Measurements from ENCODE around the gene YAF2. TPM values are rescaled to one million over a fixed set of nuclear protein-coding genes. Genes with fewer than 3 reads are reported as not detected.
"Not testable (repeated sequence)": the region's sequence is repeated elsewhere in the genome, so short reads cannot be mapped to it uniquely, and the experiment has no call there.

The YAF2 gene
- total RNA-seq, 1 experiment from 2014 or later: 18.6 TPM

DNA sequence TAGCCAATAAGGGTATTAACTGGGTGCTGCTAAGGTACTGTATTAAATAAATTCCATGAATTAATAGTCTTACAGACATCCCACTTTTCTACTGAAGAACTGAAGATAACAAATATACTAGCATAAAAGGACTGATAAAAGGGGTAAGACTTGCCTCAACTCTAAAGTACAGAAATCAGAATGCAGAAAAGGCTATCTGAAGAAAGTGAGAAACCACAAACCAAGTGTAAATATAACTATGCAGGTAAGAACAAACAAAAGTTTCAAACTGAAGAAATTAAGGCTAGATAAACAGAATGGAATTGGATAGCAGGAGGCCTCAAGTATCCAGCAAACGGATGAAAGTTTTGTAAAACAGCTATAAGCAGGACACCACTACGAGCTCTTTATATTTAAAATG lies 29.5 kb downstream of the YAF2 start:
- in situ Hi-C loops (cut with HindIII; ENCODE audit: low sequenced_read_pairs): no loop called here

DNA sequence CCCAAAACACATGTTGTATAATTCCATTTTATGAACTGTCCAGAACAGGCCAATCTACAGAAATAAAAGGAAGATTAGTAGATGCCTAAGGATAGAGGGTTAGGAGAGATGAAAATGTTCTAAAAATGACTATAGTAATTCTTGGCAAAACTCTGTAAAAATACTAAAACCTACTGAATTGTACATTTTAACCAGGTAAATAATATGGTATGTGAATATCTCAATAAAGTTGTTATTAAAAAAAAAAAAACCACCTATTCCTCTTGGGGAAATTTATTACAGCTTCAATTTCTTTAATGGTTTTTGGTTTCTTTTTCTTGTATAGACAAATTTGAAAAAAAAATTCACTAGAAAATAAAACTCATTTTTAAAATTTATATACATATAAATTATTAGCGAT lies 33.2 kb downstream of the YAF2 start:
- no peak for DNase-seq (ENCODE audit: low spot score)

More for the DNA sequence above, 29.5 kb downstream of the YAF2 start:
- DNase-seq (ENCODE audit: low spot score): no peak

DNA sequence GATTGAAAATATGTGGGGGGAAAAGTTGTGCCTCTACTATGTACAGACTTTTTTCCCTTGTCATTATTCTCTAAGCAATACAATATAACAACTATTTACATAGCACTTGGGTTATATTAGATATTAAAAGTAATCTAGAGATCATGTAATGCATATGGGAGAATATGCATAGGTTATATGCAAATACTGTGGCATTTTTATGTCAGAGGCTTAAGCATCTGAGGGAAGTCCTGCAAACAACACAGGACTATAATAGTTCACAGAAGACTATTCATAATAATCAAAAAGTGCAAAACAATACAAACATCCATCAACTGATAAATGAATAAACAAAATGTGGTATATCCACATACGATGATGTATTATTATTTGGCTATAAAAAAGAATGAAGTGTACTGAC lies 33.7 kb downstream of the YAF2 start:
- DNase-seq (ENCODE audit: low spot score): no peak
- in situ Hi-C loops (cut with HindIII; ENCODE audit: low sequenced_read_pairs): no loop called here

More for the DNA sequence above, 33.2 kb downstream of the YAF2 start:
- in situ Hi-C loops (cut with HindIII; ENCODE audit: low sequenced_read_pairs): no loop called here

DNA sequence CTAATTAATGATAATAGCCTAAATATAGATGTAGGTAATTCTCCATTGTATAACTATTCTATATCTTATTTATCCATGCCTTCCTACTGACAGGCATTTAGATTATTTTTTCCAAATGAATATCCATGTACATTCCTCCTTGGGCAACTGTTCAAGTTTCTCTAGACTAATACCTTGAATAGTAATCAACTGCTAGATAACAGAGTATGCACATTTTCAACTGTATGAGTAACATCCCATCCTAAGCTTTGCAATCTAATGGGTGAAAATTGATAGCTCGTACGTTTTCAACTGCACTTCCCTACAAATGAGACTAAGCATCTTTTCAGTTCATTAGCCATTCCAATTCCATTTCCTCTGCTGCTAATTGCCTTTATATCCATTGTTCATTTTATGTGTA lies 37.0 kb downstream of the YAF2 start:
- no peak for DNase-seq (ENCODE audit: low spot score)
- in situ Hi-C loops (cut with HindIII; ENCODE audit: low sequenced_read_pairs): no loop called here

DNA sequence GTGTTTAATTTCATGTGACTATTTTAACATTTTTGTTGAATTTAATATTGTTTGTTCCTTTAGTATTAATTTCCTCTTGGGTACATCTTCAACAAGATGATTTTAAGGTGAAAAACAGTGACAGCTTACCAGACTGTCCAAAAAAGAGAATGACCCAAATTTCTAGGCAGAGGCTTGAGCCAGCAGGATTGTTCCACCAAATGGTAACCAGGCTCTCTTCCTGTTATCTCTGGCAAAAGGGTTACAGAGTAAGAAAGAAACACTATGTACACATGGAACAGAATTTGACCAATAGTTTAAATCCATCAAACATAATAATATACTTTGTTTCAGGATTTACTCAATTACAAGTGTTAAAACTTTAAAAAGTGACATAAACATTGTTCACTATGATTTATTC lies 39.0 kb downstream of the YAF2 start:
- DNase-seq (ENCODE audit: low spot score): peak; percentile 96
- in situ Hi-C loops (cut with HindIII; ENCODE audit: low sequenced_read_pairs): no loop called here

DNA sequence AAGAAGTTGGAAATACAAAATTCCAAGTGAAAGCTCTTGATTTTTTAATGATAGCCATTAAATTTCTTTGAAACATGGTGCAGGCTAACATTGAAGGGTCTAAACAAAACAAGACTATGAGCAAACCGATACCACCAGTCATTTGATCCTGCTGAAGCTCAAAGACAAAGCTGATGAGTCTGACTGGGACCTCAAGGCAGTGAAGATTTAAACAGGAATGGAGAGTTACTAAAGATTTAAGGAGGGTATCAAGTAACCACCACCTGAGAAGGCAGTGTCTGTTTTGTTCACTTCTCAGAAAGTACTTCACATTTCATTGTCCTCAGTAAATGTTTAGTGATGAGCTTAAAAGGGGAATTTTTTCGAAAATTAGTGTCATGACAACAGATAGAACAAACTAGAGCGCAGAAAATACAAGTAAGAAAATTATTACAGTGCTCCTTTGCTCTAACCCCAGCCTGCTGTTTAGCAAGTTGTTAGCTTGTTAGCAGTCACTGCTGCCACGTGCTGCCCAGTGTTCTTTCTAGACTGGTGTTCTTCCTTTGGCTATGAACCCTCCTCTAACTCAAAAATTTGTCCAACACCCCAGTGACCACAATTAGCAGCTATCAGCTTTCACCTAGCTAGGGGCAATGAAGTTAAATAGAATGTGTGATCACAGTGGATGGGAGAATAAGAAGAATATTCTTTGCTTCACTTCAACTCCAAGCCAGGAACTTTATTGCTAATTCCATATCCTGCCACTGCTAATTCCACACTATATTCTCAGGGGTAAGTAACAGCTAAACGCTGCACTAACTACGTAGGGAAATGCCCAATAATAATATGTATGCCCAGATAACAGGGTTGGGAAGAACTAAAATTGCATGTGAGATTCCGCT lies 41.1 kb downstream of the YAF2 start:
- no peak for DNase-seq (ENCODE audit: low spot score)
- in situ Hi-C loops (cut with HindIII; ENCODE audit: low sequenced_read_pairs): no loop called here

DNA sequence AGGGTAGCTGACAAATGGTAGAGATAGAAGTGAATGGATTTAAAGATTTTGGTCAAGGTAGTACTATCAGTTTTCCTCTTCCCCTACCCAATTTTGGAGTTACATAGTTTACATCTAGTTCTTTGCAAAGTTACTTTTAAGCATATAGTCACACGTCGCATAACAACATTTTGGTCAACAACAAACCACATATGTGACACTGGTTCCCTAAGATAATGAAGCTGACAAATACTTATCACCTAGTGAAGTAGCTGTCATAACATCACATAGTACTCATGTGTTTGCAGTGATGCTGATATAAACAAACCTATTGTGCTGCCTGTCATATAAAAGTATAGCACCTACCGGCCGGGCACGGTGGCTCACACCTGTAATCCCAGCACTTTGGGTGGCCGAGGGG lies 45.4 kb downstream of the YAF2 start:
- no peak for DNase-seq (ENCODE audit: low spot score)
- in situ Hi-C loops (cut with HindIII; ENCODE audit: low sequenced_read_pairs): no loop called here

DNA sequence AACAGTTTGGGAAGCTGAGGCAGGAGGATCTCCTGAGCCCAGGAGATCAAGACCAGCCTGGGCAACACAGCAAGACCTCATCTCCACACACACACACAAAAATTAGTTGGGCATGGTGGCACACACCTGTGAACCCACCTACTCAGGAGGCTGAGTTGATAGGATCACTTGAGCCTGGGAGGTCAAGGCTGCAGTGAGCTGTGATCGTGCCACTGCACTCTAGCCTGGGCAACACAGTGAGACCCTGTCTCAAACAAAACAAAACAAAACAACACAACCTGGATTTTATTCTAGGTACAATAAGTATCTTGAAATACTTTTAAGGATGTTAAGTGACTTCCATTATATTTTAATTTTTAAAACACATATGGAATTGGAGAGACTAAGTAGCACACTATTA lies 45.8 kb downstream of the YAF2 start:
- in situ Hi-C loops (cut with HindIII; ENCODE audit: low sequenced_read_pairs): no loop called here
- no peak for DNase-seq (ENCODE audit: low spot score)

DNA sequence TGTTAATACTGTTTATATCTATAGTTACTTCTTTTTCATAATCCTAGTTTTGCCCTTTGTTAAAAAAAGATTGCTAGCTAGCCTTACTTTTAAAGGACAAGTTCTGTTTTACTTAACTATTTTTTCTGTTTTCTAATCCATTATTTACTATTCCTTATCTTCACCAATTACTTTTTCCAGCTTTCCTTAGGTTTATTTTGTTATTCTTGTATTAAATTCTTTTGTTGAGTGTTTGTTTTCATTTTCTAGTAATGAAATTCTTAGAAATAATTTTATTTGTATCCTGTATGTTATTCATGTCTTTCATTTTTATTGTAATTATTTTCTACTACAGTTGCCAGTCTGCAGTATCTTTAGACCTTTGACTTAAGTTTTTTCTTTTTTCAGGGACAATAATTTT lies 47.7 kb downstream of the YAF2 start:
- DNase-seq (ENCODE audit: low spot score): no peak
- in situ Hi-C loops (cut with HindIII; ENCODE audit: low sequenced_read_pairs): no loop called here

DNA sequence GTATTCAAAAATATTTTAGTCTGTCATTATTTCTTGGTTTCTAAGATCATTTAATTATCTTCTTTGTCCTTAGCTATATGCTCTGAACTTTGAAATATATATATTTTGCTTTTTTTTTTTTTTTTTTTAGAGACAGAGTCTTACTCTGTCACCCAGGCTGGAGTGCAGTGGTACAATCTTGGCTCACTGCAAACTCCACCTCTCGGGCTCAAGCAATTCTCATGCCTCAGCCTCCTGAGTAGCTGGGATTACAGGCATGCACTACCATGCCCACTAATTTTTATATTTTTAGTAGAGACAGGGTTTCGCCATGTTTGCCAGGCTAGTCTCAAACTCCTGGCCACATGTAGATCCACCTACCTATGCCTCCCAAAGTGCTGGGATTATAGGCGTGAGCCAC lies 49.8 kb downstream of the YAF2 start:
- in situ Hi-C loops (cut with HindIII; ENCODE audit: low sequenced_read_pairs); DNase-seq (ENCODE audit: low spot score): not testable (repeated sequence)

DNA sequence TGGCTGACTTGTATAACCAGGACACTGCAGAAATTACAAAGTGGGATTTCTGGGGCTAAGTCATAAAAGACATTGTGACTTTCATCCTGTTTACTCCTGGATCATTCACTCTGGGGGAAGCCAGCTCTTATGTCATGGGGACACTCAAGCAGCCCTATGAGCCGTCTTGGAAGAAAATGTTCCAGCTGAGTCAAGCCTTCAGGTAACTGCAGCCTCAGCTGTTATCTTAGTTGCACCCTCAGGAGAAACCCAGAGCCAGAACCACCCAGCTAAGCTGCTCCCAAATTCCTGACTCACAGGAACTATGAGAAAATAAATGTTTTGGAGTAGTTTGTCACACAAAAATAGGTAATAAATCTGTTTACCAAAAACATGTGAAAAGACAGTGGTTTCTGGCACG lies 50.2 kb downstream of the YAF2 start:
- in situ Hi-C loops (cut with HindIII; ENCODE audit: low sequenced_read_pairs): no loop called here

DNA sequence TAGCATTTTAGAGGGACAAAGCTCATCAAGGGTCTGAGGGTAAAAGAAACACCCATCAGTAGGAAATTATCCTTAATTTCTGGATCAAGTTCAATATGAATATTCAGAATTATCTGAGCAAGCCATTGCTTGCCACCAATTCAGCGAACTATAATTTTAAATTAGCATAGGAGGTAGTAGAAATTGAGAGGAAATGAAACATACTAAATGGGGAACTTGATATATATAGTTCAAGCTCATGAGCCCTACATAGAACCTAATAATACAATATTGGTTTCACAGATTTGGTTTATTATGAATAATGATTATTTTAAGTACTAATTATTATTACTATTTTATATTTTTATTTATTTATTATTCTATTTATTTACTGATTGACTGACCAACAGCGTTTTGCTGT lies 51.3 kb downstream of the YAF2 start:
- in situ Hi-C loops (cut with HindIII; ENCODE audit: low sequenced_read_pairs): no loop called here
- no peak for DNase-seq (ENCODE audit: low spot score)

More for the DNA sequence above, 50.2 kb downstream of the YAF2 start:
- no peak for DNase-seq (ENCODE audit: low spot score)

DNA sequence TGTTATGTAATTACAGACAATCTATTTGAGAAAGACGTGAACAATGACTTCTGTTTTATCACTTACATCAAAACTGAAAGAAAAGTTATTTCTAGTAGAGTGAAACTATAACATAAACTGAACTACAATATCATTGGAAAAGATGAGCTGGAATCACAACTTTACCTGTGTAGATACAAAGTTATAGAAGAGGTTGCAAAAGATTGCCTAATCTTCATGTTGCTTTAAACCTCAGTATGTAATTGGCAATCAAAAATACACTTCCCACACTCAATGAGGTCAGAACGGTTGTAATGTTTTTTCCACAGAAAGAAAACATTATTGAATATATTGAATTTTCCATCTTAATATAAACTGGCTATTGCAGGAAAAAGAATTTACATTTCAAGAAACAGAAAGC lies 55.7 kb downstream of the YAF2 start:
- DNase-seq (ENCODE audit: low spot score): no peak
- in situ Hi-C loops (cut with HindIII; ENCODE audit: low sequenced_read_pairs): no loop called here

DNA sequence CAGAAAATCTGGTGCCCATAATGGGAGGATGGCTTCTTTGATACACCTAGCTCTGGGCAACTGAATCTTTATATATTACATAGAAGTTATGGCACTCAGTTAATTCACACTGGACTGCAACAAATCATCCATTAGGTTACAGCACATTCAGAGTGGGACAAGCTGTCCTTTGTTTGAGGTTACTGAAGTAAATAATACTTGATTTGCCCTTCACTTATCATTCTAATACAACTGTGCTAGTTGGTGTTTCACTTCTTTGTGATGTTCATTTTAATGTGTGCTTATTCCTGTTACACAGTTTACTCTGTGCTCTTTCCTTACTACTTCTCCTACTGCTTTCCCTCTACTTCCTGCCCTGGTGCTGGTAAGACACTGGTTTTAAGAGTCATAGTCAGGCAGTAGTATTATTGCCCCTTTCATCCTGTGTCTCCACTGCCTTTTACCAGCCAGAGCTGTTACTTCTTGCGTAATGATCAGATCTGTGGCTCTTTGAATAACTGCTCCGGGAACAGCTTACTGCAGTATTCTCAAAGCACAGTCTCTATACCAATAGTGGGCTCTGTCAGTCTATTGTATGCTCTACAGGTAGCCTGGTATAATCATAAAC lies 57.0 kb downstream of the YAF2 start:
- in situ Hi-C loops (cut with HindIII; ENCODE audit: low sequenced_read_pairs): no loop called here

DNA sequence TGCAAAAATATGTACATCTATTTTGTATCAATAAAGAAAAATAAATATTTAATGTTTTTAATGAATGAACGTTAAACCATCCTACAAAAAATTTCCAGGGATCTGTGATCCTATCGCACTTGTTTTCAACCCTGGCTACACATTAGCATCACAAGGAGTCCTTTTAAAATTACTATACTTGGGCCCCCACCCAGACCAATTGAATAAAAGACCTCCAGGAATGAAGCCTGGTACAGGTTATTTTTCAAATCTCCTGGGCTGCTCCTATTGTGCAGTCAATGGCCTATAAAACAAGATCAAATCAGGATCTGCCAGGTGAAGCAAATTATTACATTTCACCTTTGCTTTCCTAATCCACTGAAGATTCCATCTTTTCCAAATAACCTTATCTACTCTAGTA lies 59.9 kb downstream of the YAF2 start:
- in situ Hi-C loops (cut with HindIII; ENCODE audit: low sequenced_read_pairs): no loop called here
- DNase-seq (ENCODE audit: low spot score): no peak

More for the DNA sequence above, 57.0 kb downstream of the YAF2 start:
- DNase-seq (ENCODE audit: low spot score): no peak

DNA sequence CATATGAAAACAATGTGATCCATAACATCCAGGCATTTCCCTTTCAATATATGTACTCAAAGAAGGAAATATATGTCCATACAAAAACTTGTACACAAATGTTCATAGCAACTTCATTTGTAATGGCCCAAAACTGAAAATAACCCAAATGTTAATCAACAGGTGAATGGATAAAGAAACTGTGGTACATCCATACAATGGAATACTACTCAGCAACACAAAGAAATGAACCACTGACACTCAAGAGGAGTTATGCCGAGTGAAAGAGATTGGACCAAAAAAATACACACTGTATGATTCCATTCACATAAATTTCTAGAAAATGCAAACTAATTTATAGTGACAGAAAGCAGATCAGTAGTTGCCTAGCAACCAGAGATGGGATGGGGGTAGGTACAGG lies 63.1 kb downstream of the YAF2 start:
- in situ Hi-C loops (cut with HindIII; ENCODE audit: low sequenced_read_pairs): no loop called here
- DNase-seq (ENCODE audit: low spot score): no peak

DNA sequence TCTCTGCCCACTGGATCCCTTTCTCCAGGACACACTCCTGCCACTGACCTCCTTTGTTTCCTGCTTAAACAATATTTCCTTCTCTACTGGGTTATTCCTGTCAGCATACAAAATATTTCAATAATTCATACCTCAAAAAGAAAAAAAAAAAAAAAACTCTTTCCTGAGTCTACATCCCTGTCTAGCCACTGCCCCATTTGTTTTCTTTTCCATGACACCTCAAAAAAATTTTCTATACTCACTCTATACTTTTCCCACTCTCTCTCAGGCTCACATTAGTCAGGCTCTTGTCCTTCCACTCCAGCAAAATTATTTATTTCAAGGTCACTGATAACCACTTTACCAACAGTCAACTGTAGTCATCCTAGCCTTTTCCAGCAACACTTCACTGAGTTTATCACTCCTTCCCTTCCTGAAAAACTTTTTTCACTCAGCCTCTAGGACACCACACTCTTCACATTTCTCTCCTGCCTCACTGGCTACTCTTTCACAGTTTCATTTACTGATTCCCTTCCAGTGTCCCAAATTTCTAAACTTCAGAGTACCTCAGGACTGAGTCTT lies 64.0 kb downstream of the YAF2 start:
- DNase-seq (ENCODE audit: low spot score): no peak
- in situ Hi-C loops (cut with HindIII; ENCODE audit: low sequenced_read_pairs): no loop called here

DNA sequence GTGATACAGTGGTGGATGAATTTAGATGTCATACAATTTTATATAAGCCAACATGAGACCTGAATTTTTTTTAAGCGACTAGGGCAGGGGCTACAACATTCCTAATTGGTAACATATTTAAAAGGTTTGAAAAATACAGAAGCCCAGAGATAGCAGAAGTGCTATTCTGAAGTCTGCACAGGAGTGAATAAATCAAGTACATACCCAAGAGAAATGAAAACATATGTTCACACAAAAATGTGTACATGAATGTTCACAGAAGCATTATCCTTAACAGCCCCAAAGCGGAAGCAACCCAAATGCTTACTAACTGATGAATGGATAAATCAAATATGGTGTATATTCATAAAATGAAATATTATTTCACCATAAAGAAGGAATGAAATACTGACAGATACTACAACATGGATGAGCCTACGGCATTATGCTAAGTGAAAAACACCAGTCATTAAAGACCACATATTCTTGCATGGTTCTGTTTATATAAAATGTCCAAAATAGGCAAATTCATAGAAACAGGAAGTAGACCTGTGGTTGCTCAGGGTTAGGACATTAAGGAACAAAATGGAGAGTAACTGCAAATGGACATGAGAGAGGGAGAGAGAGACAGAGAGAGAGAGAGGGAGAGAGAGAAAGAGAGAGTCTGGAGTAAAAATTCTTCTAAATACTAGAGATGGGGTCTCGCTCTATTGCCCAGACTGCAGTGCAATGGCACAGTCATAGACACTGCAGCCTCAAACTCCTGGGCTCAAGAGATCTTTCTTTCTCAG lies 65.4 kb downstream of the YAF2 start:
- DNase-seq (ENCODE audit: low spot score): no peak
- in situ Hi-C loops (cut with HindIII; ENCODE audit: low sequenced_read_pairs): no loop called here

DNA sequence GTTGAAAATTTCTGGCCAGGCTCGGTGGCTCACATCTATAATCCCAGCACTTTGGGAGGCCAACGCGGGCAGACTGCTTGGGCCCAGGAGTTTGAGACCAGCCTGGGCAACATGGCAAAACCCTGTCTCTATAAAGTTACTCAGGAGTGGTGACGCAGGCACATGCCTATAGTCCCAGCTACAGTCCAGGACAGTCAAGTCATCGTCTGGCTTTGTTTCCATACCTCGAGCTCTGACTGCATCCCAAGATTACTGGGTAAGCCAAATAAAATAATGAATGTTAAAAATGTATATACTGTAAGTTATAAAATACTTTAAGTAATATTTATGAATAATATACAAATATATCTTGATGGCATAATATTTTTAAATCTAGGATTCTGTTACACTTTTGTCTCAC lies 70.3 kb downstream of the YAF2 start:
- in situ Hi-C loops (cut with HindIII; ENCODE audit: low sequenced_read_pairs): no loop called here
- no peak for DNase-seq (ENCODE audit: low spot score)

DNA sequence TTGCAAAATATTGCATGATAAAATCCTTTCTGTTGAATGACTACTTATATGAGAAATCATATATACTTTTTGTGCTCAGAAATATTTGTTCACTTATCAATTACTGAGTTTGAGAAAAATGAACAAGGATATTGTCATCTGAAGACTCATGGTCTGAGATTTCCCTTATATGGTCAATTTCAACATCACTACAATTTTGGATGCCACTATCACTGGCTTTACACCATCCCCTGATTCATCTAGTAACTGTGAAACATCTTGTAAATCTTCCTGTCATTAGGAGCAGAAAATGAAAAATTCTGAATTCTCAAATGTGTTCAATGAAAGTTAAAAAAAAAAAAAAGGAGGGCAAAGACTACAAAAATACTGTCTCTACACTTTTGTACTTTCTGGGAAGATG lies 71.5 kb downstream of the YAF2 start:
- DNase-seq (ENCODE audit: low spot score): no peak
- in situ Hi-C loops (cut with HindIII; ENCODE audit: low sequenced_read_pairs): no loop called here
